Spleen (tissue), 11 donors: ENCODE measurements around the gene NETO1. TPM values are rescaled to one million over a fixed set of nuclear protein-coding genes. Genes with fewer than 3 reads are reported as not detected.

Experiments used
- DNase-seq: peaks from one replicate; pipeline ENCODE4 v3.0.0-alpha.2; 2020
- H3K27ac ChIP-seq, 8 donors: fragments of 200-600 bp; sonication (generic) in 7 of 8; 1 replicate in 4 of 8; 2 replicates in 4 of 8; pipeline versions ENCODE4 v1.5.0 to v1.8.0; 2016 to 2021; ENCODE audit warnings: inconsistent platforms in 4 of 8, mild to moderate bottlenecking in 4 of 8, moderate library complexity in 1 of 8
- H3K27me3 ChIP-seq, 7 donors: fragments of 200-600 bp; sonication (generic) in 6 of 7; replicated peaks in 1 of 7; 1 replicate in 4 of 7; 2 replicates in 3 of 7; pipeline versions ENCODE4 v1.5.0 to v1.8.0; 2016 to 2021; ENCODE audit warnings: inconsistent platforms in 3 of 7, mild to moderate bottlenecking in 1 of 7
- H3K36me3 ChIP-seq, 6 donors: fragments of 200-600 bp; sonication (generic) in 5 of 6; 1 replicate in 4 of 6; 2 replicates in 2 of 6; pipeline versions ENCODE4 v1.5.0 to v1.8.0; 2016 to 2021; ENCODE audit warnings: inconsistent platforms in 2 of 6
- H3K4me1 ChIP-seq, 6 donors: fragments of 200-600 bp; sonication (generic) in 5 of 6; 1 replicate in 3 of 6; 2 replicates in 3 of 6; pipeline versions ENCODE4 v1.5.0 to v1.8.0; 2016 to 2021; ENCODE audit warnings: inconsistent platforms in 3 of 6
- H3K4me3 ChIP-seq, 8 donors: fragments of 200-600 bp; sonication (generic) in 7 of 8; 1 replicate in 4 of 8; 2 replicates in 4 of 8; pipeline versions ENCODE4 v1.5.0 to v1.8.0; 2016 to 2021; ENCODE audit warnings: inconsistent platforms in 4 of 8, mild to moderate bottlenecking in 4 of 8, moderate library complexity in 2 of 8
- H3K9me3 ChIP-seq, 8 donors: fragments of 200-600 bp; sonication (generic) in 7 of 8; 1 replicate in 4 of 8; 2 replicates in 4 of 8; pipeline versions ENCODE4 v1.5.0 to v1.8.0; 2016 to 2021; ENCODE audit warnings: inconsistent platforms in 4 of 8
- POLR2A ChIP-seq, 3 donors: fragments of 450-650 bp; IDR thresholded peaks; one replicate each; pipeline ENCODE4 v1.5.1; 2017; ENCODE audit warnings: antibody characterized with exemption in 3 of 3, mild to moderate bottlenecking in 1 of 3
- POLR2AphosphoS5 ChIP-seq, 3 donors: sonication (generic); formaldehyde crosslinking; IDR thresholded peaks; one replicate each; pipeline ENCODE4 v1.5.1; 2017; ENCODE audit warnings: antibody characterized with exemption in 3 of 3
- WGBS, 5 donors: extraction: QIAGEN DNeasy Blood & Tissue Kit in 3 of 5; methylation state at CpG; one replicate each; pipeline versions ENCODE4 v1.1.5 to v1.1.7; 2013 to 2018; 5-methylcytosine and 5-hydroxymethylcytosine counted together
- intact Hi-C: fragments of 100-400 bp; cut with DNase I; formaldehyde crosslinking; loops from one replicate; pipeline ENCODE4 v1.15.0; 2023; ENCODE audit warnings: low total_unique reads
- polyA plus RNA-seq, 3 donors: library from polyadenylated mRNA; stranded (reverse); fragments of 200-250 nt; gene quantifications; one replicate each; pipeline ENCODE4 v1.2.1, GENCODE V29; 2013
- total RNA-seq, 7 donors: library from RNA; depleted of rRNA in 3 of 7; stranded (reverse); fragments of >200 nt in 3 of 7; fragmentation: NEBNext Ultra II Directional in 4 of 7; extraction: Animal tissue kit (Norgen Biotek cat#: 25700) in 4 of 7; gene quantifications; one replicate each; pipeline versions ENCODE4 v1.1.0 to v1.2.1, GENCODE V29; 2016 to 2021
- TF ChIP-seq, protein P1 (sequence below), 11 experiments: fragments of 200-600 bp in 7 of 11; fragments of 450-650 bp in 4 of 11; sonication (generic) in 4 of 11; IDR thresholded peaks in 8 of 11; conservative IDR thresholded peaks in 3 of 11; 1 replicate in 7 of 11; 2 replicates in 4 of 11; pipeline versions ENCODE4 v1.4.0 to v1.8.0; 2016 to 2021; ENCODE audit warnings: antibody characterized with exemption in 11 of 11, inconsistent platforms in 4 of 11, mild to moderate bottlenecking in 1 of 11
- donor health status: healthy with polysubstance abuse.
- donor health status: DM: no; HTN: no; CAD: no; lungs with moderate emphysema.
- donor health status: DM: no; HTN: no; CAD: no.
- donor health status: Bipolar disorder and iron deficiency.
- donor health status: healthy.
- donor health status: DM: no; HTN: no; CAD: no.
- donor health status: DM: yes; HTN: yes; CAD: no.

NETO1 gene
- total and polyA plus RNA-seq, 10 donors, result 6.2 to 17.1 (median 11.8) TPM

DNA sequence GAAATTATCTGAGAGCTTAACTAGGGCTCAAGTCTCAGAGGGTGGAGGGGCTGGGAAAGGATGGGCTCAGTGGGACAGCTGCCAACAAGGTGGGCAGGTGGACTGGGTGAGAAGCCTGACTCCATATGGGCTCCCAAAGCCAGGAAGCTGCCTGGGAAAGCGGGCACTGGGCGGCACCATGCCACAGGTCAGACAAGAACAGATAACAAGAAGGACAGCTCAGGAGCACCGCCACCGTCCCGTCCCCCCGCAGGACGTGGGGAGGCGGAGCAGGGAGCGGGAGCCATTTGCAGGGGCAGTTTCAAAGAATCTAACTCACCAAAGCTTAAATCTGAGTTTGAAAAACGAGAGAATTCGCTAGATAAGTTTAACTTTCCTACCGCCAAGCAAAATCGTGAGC lies 45.6 kb downstream of the NETO1 start:
- Histone ChIP-seq H3K9me3 (no peaks in the 10 kb centered on the region), H3K4me3 (no peak overlapping the region), H3K36me3 (no peaks in the 10 kb centered on the region), H3K27me3 (no peaks in the 10 kb centered on the region), H3K27ac (no peak overlapping the region), H3K4me1 (no peaks in the 10 kb centered on the region)
- WGBS, 5 donors, result 86 to 87% (median 87%) methylated on average over 13 of the region's 13 CpGs
- intact Hi-C loops, result no loop called here
- no peak for DNase-seq
- TF ChIP-seq POLR2AphosphoS5 (IDR thresholded peaks at IDR 0.05), result no peak

DNA sequence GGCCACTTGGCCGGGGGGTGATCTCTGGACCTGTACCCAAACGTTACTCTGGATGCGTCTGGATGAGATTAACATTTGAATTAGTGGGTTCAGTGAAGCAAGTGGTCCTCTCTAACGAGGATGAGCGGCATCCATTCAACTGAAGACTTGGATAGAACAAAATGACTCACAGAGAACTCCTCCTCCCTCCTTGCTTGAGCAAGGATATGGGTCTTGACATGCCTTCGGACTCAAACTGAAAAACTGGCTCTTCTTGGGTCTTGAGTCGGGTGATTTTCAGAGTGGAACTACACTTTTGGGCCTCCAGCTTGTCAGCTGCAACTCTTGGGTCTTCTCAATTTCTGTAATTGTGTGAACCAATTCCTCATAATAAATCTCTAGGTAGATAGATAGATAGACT lies 47.2 kb downstream of the NETO1 start:
- Histone ChIP-seq H3K4me1 (no peaks in the 10 kb centered on the region), H3K27me3 (no peaks in the 10 kb centered on the region), H3K27ac (no peak overlapping the region), H3K9me3 (no peaks in the 10 kb centered on the region), H3K36me3 (no peaks in the 10 kb centered on the region), H3K4me3 (no peak overlapping the region)
- no peak for DNase-seq
- WGBS, 5 donors, result 69 to 81% (median 73%) methylated on average over 7 of the region's 7 CpGs
- no peak for TF ChIP-seq POLR2AphosphoS5 (IDR thresholded peaks at IDR 0.05)
- TF ChIP-seq POLR2A (IDR thresholded peaks at IDR 0.05), result no peak
- TF ChIP-seq, protein P1, sequence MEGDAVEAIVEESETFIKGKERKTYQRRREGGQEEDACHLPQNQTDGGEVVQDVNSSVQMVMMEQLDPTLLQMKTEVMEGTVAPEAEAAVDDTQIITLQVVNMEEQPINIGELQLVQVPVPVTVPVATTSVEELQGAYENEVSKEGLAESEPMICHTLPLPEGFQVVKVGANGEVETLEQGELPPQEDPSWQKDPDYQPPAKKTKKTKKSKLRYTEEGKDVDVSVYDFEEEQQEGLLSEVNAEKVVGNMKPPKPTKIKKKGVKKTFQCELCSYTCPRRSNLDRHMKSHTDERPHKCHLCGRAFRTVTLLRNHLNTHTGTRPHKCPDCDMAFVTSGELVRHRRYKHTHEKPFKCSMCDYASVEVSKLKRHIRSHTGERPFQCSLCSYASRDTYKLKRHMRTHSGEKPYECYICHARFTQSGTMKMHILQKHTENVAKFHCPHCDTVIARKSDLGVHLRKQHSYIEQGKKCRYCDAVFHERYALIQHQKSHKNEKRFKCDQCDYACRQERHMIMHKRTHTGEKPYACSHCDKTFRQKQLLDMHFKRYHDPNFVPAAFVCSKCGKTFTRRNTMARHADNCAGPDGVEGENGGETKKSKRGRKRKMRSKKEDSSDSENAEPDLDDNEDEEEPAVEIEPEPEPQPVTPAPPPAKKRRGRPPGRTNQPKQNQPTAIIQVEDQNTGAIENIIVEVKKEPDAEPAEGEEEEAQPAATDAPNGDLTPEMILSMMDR (IDR thresholded peaks at IDR 0.05 in 8 of 11, conservative IDR thresholded peaks at IDR 0.05 in 3 of 11), result no peak
- intact Hi-C loops, result no loop called here

DNA sequence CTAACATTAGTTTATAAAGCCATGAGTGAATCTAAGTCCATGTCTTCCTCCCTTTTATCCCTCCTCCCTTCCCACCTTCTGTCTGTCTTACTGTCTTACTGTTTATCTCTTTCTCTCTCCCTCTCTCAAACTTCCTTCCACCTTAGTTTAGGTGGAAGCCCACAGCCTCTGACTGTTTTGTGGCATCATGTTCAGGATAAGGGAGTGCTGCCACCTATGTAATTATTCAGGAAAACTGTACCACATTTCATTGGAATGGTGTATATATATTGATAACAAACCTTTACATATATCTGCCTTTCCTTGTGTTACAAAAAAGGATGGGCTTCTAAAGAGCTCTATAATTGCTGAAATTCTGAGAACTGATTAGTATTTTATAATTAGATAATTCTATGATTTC lies 48.7 kb downstream of the NETO1 start:
- Histone ChIP-seq H3K9me3 (peaks cover 0 to under 1% (median 0%) of the 10 kb centered on the region in 8 donors), H3K27ac (no peak overlapping the region), H3K4me3 (no peak overlapping the region), H3K36me3 (no peaks in the 10 kb centered on the region), H3K27me3 (no peaks in the 10 kb centered on the region), H3K4me1 (no peaks in the 10 kb centered on the region)
- TF ChIP-seq POLR2A (IDR thresholded peaks at IDR 0.05) (no peak), POLR2AphosphoS5 (IDR thresholded peaks at IDR 0.05) (no peak)
- TF ChIP-seq, protein P1 (IDR thresholded peaks at IDR 0.05 in 8 of 11, conservative IDR thresholded peaks at IDR 0.05 in 3 of 11), result no peak
- intact Hi-C loops, result no loop called here
- DNase-seq, result no peak

DNA sequence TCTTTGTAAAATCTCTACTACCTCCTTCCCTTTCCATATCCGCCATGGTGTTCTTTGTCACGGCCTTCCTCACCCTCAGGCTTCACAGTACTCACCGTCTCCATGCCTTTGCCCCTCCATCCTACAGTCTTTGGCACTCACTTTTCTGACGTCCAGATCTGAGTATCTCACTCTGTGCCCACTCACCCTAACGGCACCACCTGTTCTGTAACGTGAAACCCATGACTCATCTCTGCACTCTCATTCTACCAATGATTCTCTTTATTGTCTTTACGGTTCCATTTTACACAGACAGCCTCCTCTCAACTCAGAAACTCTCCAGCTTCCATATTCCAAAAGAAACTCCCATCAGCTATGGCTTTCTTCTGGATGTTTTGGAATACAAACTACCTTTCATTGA lies 56.7 kb downstream of the NETO1 start:
- H3K27me3 ChIP-seq, result no peaks in the 10 kb centered on the region
- no peaks in the 10 kb centered on the region for H3K36me3 ChIP-seq
- no peak overlapping the region for H3K27ac ChIP-seq
- TF ChIP-seq, protein P1 (IDR thresholded peaks at IDR 0.05 in 8 of 11, conservative IDR thresholded peaks at IDR 0.05 in 3 of 11), result no peak
- TF ChIP-seq POLR2A (IDR thresholded peaks at IDR 0.05) (no peak), POLR2AphosphoS5 (IDR thresholded peaks at IDR 0.05) (no peak)
- peaks cover 0 to 9% (median 0%) of the 10 kb centered on the region in 8 donors for H3K9me3 ChIP-seq
- DNase-seq, result no peak
- H3K4me1 ChIP-seq, result no peaks in the 10 kb centered on the region
- WGBS, 5 donors, result 70 to 83% (median 79%) methylated on average over 7 of the region's 7 CpGs
- intact Hi-C loops, result no loop called here
- no peak overlapping the region for H3K4me3 ChIP-seq

GRCh38 chr18:72808680-72809079 lies 59.1 kb downstream of the NETO1 start:
- no peak overlapping the region for H3K27ac ChIP-seq
- TF ChIP-seq, protein P1 (IDR thresholded peaks at IDR 0.05 in 8 of 11, conservative IDR thresholded peaks at IDR 0.05 in 3 of 11), result no peak
- no peak for TF ChIP-seq POLR2A (IDR thresholded peaks at IDR 0.05)
- DNase-seq, result no peak
- H3K4me3 ChIP-seq, result no peak overlapping the region
- H3K9me3 ChIP-seq, result peaks cover 0 to 5% (median 0%) of the 10 kb centered on the region in 8 donors
- H3K36me3 ChIP-seq, result no peaks in the 10 kb centered on the region
- intact Hi-C loops, result no loop called here
- H3K4me1 ChIP-seq, result no peaks in the 10 kb centered on the region
- H3K27me3 ChIP-seq, result no peaks in the 10 kb centered on the region
- WGBS, 5 donors, result 52 to 84% (median 71%) methylated on average over 2 of the region's 2 CpGs
